HFFc6 (cell line): Measurements from ENCODE around the gene EFHC2. TPM values are rescaled to one million over a fixed set of nuclear protein-coding genes. Genes with fewer than 3 reads are reported as not detected.

Experiments
- DNase-seq: peaks from one replicate; pipeline ENCODE4 v3.0.0-alpha.2; 2018
- H3K27ac Mint-ChIP-seq: 2 replicates; pipeline ENCODE4 v1.8.0; 2020; ENCODE audit warnings: mild to moderate bottlenecking, mixed read lengths
- H3K27me3 Mint-ChIP-seq: 2 replicates; pipeline ENCODE4 v1.8.0; 2021; ENCODE audit warnings: mild to moderate bottlenecking, moderate library complexity, mixed read lengths; ENCODE audit not compliant: insufficient read depth
- H3K36me3 Mint-ChIP-seq: 2 replicates; pipeline ENCODE4 v1.8.0; 2021; ENCODE audit warnings: low read depth, mixed read lengths
- H3K4me1 Mint-ChIP-seq: 2 replicates; pipeline ENCODE4 v1.8.0; 2020; ENCODE audit warnings: low read depth, mixed read lengths
- H3K4me3 Mint-ChIP-seq: 2 replicates; pipeline ENCODE4 v1.8.0; 2020; ENCODE audit warnings: mild to moderate bottlenecking, moderate library complexity, mixed read lengths
- H3K9me3 Mint-ChIP-seq: 2 replicates; pipeline ENCODE4 v1.8.0; 2020; ENCODE audit warnings: mild to moderate bottlenecking, mixed read lengths
- total RNA-seq, 6 experiments: library from RNA; stranded (reverse); fragmentation: NEBNext Ultra II Directional; extraction: Animal tissue kit (Norgen Biotek cat#: 25700); gene quantifications; 2 replicates in 1 of 6; 3 replicates in 5 of 6; pipeline ENCODE4 v1.2.3, GENCODE V29; 2021
- TF ChIP-seq, protein P1 (sequence below): fragments of 200-600 bp; sonication (generic); IDR thresholded peaks from 2 replicates; pipeline ENCODE4 v1.5.0; 2021; ENCODE audit warnings: antibody characterized with exemption, mild to moderate bottlenecking

Gene EFHC2
- total RNA-seq, 6 experiments from 2014 or later = not detected

DNA sequence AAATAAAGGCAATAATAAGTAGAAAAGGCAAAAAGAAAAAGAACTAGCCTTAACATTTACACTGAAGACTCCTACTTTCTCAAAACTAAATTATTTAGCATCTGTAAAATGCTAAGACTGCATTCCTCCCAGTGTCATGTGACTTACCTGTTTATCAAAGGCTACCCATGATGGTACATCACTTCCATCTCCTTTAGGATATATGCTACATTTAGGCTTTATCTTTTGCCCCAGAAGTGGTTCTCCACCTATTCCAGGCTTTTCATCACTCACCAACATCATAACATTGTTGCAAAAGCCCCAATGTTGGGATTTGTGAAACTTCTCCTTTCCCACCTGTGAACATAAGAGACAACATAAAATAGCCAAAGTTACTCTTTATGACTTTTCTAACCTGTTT lies 31.1 kb downstream of the EFHC2 start:
- H3K27me3 Mint-ChIP-seq = peaks cover 2% of the 10 kb centered on the region
- TF ChIP-seq, protein P1, sequence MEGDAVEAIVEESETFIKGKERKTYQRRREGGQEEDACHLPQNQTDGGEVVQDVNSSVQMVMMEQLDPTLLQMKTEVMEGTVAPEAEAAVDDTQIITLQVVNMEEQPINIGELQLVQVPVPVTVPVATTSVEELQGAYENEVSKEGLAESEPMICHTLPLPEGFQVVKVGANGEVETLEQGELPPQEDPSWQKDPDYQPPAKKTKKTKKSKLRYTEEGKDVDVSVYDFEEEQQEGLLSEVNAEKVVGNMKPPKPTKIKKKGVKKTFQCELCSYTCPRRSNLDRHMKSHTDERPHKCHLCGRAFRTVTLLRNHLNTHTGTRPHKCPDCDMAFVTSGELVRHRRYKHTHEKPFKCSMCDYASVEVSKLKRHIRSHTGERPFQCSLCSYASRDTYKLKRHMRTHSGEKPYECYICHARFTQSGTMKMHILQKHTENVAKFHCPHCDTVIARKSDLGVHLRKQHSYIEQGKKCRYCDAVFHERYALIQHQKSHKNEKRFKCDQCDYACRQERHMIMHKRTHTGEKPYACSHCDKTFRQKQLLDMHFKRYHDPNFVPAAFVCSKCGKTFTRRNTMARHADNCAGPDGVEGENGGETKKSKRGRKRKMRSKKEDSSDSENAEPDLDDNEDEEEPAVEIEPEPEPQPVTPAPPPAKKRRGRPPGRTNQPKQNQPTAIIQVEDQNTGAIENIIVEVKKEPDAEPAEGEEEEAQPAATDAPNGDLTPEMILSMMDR = no peak
- H3K4me3 Mint-ChIP-seq = no peak overlapping the region
- no peak for DNase-seq
- no peaks in the 10 kb centered on the region for H3K9me3 Mint-ChIP-seq
- H3K36me3 Mint-ChIP-seq = no peaks in the 10 kb centered on the region
- H3K4me1 Mint-ChIP-seq = no peaks in the 10 kb centered on the region
- no peak overlapping the region for H3K27ac Mint-ChIP-seq

DNA sequence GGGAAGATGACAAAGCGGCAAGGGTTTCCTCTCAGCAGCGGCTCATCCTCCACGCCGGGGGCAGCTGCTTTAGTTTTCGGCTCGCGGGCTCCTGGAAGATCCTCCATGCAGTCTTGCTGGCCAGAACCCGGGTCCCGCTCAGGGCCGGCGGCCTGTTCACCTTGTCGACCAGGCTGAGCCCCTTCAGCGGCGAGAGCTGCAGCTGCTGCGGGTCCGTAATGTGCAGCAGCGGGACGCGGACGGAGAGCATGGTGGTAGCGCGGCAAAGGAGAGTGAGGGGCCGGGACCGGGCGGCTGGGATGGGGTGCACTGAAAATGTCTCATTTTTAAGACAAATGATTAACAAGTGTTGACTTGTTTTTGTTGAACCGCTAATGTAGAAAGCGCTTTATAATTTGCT lies 33.2 kb downstream of the EFHC2 start:
- Mint-ChIP-seq H3K36me3 (no peaks in the 10 kb centered on the region), H3K4me3 (no peak overlapping the region), H3K27ac (no peak overlapping the region), H3K9me3 (no peaks in the 10 kb centered on the region), H3K4me1 (no peaks in the 10 kb centered on the region), H3K27me3 (no peaks in the 10 kb centered on the region; the same call in 1 of the 2 replicates)
- DNase-seq = no peak
- TF ChIP-seq, protein P1 = no peak

DNA sequence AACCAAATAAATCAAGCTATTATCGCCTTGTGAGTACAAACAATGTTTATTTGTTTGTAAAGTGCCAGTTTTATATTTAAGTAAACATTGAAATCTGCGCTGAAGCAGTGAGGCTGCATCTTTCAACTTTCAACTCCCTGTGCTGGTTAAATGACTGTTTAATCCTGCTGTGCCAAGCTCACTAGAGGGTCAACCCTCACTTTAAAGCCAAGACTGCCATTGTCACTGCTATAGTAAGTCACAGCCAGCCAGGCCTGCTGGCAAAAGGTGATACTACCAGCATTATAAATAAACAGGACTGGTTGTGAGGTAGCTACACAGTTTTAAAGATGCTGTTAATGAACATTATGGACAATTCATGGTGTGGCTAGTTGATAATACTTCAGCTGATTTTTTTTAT lies 34.6 kb downstream of the EFHC2 start:
- Mint-ChIP-seq H3K27me3 (no peaks in the 10 kb centered on the region; the same call in 1 of the 2 replicates), H3K27ac (no peak overlapping the region), H3K36me3 (no peaks in the 10 kb centered on the region), H3K4me1 (no peaks in the 10 kb centered on the region), H3K9me3 (no peaks in the 10 kb centered on the region), H3K4me3 (no peak overlapping the region)
- TF ChIP-seq, protein P1 = no peak
- no peak for DNase-seq

DNA sequence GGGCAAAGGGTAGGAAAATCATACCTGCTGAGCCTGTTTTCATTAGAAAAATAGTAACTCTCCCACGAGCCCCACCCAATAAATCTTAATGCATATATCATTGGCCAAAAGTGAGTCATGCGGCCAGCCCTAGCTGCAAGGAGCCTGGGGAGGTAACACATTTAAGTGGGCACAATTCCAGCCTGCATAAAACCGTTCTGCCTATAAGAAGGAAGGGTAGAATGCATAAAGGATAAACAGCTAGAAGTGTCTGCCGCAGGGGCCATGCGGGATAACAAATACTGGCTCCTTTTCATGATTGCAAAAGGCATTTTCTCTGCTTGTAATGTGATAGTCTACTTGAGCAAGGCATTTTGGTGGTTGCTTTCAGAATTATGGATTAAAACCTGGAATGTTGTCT lies 37.1 kb downstream of the EFHC2 start:
- H3K36me3 Mint-ChIP-seq = no peaks in the 10 kb centered on the region
- H3K4me3 Mint-ChIP-seq = no peak overlapping the region
- TF ChIP-seq, protein P1 = no peak
- no peaks in the 10 kb centered on the region; the same call in 1 of the 2 replicates for H3K27me3 Mint-ChIP-seq
- no peaks in the 10 kb centered on the region for H3K4me1 Mint-ChIP-seq
- no peak overlapping the region for H3K27ac Mint-ChIP-seq
- H3K9me3 Mint-ChIP-seq = no peaks in the 10 kb centered on the region
- DNase-seq = no peak

DNA sequence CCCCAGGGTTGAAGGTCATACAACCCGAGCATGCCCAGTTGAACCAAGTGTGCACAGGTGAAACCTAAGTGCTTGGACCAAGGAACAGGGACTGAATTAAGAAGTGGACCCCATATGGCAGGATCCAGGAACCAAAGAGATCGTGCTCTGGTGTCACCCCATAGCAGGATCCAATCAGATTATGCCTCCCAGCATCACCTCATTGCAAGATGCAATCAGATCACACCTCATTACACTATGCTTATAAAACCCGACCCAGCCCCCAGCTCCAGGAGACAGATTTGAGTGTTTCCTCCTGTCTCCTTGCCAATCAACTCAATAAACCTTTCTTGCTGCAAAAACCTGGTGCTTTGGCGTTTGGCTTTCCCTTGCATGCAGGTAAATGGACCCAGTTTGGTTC lies 37.6 kb downstream of the EFHC2 start:
- TF ChIP-seq, protein P1 = no peak
- no peaks in the 10 kb centered on the region for H3K36me3 Mint-ChIP-seq
- no peak for DNase-seq
- H3K27me3 Mint-ChIP-seq = no peaks in the 10 kb centered on the region; the same call in 1 of the 2 replicates
- H3K9me3 Mint-ChIP-seq = no peaks in the 10 kb centered on the region
- H3K27ac Mint-ChIP-seq = no peak overlapping the region
- no peaks in the 10 kb centered on the region for H3K4me1 Mint-ChIP-seq
- no peak overlapping the region for H3K4me3 Mint-ChIP-seq

DNA sequence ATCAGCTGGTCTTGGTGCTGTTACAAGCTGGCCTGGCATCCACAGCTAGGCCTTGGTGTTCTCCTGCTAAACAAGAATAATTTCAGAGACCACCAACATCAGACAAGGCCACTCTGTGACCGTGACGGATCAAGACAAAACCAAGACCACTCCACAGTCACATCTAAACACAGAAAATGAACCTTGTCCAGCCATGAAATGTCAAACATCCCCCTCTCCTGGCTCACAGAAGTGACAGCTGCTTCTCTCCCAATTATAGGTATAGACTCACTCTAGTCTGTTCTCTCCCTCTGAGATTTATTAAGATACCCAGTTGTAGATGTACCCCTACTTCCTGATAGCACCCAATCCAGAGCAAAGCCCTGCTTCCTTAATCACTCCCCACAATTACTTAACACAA lies 40.4 kb downstream of the EFHC2 start:
- Mint-ChIP-seq H3K9me3 (no peaks in the 10 kb centered on the region), H3K4me3 (no peak overlapping the region), H3K4me1 (no peaks in the 10 kb centered on the region), H3K27ac (no peak overlapping the region), H3K36me3 (no peaks in the 10 kb centered on the region), H3K27me3 (no peaks in the 10 kb centered on the region)
- TF ChIP-seq, protein P1 = no peak
- DNase-seq = no peak
